DMS79 treated with DMSO at 0.1 percent for 48 hours (cell line): ENCODE results near the gene DBP.
A peak's percentile ranks its signal among the peaks of the same experiment; 100 is the strongest.
"Not testable (repeated sequence)": the region's sequence is repeated elsewhere in the genome, so short reads cannot be mapped to it uniquely, and the experiment has no call there.

Experiments
- DNase-seq: peaks from one replicate; lab custom pipeline; 2025; lab: John Stamatoyannopoulos, UW

Gene DBP

DNA sequence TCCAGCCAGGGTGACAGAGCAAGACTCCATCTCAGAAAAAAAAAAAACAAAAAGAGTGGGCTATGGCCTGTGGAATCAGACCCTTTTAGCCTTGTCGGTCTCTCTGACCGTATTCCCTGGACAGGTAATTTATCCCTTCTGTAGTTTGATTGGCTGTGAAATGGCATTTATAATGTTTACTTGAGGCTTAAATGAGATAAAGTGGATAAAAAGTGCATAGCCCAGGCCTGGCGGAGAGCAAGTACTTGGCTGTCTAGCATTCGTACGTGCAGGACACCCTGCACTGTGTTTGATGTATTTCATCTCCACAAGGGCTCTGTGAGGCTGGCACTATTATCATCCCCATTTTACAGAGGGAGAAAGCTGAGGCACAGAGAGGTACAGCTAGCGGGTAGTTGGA is 28.6 kb upstream of the DBP start:
- DNase-seq, result no peak

DNA sequence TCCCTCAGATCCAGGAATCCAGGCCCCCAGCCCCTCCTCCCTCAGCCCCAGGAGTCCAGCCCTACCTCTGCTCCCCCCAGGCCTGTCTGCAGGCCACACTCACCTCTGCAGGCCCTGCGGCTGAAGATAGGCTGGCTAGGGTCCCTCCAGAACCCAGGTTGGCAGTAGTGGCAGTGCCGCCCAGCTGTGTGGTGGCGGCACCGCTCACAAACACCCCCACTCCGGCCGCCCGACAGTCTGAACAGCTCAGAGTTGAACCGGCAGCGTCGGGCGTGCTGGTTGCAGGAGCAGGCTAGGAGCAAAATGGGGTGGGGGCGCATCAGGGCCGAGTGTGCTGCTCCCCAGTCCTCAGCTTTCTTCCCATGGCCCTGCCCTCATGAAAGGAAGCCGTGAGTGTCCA is 27.3 kb upstream of the DBP start:
- DNase-seq, result no peak

DNA sequence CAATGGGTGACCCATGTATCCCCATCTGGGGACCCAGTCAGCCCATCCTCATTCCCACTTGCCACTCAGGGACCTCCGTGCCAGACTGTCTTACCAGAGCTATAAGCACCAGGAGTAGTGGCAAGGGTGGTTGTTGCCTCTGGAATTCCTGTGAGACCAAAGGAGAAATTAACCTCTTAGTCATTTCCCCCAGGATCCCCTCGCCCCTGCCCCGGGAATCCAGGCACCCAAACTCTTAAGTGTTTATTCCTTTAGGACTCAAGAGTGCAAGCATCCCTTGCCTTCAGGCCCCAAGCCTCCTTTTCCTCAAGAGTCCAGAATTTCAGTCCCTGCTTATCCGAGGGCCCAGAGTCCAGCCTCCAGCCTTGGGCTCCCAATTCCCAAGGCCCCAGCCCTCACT is 26.5 kb upstream of the DBP start:
- no peak for DNase-seq

DNA sequence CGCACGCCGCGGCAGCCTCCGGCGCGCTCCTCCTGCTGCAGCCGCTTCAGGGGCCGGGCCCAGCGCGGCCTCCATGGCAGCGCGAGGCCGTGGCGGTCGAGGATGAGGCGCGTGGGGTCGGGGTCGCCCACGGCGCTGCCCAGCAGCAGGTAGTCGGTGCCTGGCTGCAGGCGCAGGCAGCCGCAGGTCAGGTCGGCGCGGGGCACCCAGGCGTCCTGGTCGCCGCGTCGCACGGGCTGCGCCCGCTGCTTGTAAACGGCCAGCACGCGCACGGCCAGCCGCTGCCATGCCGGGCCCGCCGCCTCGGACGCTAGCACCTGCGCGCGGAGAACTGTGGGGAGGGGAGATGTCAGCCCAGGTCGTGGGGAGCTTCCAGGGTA is 24.5 kb upstream of the DBP start:
- no peak for DNase-seq

DNA sequence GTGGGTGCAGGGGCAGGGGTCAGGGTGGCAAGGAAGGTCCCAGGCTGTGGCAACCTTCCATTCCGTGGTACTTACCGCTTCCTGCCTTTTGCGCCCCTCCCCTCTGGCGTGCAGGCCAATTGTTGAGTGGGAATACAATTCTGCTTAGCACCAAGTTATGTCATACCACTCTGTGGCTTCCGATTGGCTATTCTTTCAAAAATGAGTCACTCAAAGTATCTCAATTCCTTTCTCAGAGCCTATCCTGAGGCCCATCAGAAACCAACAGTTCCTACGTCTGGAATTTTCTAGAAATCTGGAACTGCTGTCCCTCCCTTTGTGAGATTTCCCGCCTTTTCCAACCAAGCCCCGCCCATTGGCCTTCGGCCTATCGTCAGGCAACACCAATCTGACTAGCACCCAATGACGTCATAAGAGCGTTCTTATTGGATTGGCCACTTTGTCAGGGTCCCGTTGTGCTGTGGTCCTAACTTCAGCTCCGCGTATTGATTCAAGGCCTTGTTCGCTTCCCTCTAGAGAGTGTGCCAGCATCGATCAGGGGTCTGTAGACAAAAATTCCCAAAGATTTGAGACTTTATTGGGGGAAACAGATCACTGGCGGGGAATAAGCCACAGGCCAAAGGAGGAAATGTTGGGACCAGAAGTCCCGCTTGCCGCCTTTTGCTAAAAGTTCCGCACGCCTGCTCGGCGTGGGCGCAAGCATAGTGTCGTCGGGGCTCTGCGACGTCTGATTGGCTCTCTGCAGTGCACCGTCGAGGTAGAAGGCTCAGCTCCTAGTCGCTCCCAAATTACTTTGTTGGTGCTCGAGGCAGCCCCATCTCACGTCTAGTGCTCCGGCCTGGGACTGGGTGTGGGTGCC is 23.9 kb upstream of the DBP start:
- DNase-seq, result no peak

DNA sequence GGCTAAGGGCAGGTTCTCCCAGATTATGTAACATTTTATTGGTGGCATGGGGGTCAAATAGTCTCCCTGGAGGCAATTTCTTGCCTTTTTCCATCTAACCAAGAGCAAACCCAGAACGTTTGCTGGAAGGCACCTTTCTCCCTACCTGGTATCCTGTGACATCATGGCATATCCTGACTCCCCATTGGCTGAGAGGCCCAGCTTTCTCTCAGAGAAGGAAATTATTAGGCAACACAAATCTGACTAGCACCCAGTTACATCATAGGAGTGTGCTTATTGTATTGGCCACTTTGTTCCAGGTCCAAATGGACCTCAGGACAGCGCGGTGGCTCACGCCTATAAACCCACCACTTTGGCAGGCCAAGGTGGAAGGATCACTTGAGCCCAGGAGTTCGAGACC is 22.6 kb upstream of the DBP start:
- no peak for DNase-seq

DNA sequence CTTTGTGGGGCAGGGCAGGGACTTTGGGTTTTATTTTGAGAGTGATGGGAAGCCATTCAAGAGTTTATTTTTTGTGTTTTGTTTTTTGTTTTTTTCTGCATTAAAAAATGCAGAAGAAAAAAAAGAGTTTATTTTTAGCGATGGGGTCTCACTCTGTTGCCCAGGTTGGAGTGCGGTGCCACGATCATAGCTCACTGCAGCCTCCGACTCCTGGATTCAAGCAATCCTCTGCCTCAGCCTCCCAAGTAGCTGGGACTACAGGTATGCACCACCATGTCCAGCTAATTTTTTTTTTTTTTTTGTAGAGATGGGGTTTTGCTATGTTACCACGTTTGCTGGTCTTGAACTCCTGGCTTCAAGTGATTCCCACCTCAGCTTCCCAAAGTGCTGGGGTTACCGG is 21.3 kb upstream of the DBP start:
- DNase-seq, result no peak

DNA sequence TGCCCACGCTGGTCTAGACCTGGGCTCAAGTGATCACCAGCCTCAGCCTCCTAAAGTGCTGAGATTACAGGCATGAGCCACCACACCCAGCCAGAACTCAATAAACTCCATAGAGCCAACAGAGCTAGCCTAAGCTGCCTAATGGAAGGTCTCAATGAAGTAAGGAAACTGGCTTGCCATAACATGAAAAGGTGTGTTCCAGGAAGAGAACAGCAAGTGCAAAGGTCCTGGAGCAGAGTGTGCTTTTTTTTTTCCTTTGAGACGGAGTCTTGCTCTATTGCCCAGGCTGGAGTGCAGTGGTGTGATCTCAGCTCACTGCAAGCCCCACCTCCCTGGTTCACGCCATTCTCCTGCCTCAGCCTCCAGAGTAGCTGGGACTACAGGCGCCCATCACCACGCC is 20.6 kb upstream of the DBP start:
- DNase-seq, result not testable (repeated sequence)

DNA sequence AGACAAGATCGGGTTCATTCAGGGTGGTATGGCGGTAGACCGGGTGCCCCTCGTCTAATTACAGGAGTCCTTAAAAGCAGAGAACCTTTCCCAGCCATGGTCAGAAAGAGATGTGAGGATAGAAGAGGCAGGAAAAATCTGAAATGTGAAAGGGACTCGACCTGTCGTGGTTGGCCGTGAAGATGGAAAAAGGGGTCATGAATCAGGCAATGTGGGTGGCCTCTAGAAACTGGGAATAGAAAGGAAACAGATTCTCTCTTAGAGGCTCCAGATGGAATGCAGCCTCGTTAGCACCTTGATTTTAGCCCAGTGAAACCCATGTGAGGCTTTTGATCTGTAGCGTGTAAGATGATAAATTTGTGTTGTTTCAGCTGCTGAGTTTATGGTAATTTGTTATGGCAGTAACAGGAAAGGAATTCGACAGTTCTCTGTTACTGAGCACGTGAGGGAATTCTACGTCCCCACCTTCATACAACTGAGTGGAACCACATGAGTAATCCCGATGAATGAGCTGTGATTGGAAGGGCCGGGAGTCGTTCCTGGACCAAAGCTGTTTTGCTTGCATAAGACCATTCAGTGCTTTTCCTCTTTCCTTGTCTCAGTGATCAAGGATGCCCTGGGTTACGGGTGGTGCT is 19.8 kb upstream of the DBP start:
- DNase-seq, result no peak

DNA sequence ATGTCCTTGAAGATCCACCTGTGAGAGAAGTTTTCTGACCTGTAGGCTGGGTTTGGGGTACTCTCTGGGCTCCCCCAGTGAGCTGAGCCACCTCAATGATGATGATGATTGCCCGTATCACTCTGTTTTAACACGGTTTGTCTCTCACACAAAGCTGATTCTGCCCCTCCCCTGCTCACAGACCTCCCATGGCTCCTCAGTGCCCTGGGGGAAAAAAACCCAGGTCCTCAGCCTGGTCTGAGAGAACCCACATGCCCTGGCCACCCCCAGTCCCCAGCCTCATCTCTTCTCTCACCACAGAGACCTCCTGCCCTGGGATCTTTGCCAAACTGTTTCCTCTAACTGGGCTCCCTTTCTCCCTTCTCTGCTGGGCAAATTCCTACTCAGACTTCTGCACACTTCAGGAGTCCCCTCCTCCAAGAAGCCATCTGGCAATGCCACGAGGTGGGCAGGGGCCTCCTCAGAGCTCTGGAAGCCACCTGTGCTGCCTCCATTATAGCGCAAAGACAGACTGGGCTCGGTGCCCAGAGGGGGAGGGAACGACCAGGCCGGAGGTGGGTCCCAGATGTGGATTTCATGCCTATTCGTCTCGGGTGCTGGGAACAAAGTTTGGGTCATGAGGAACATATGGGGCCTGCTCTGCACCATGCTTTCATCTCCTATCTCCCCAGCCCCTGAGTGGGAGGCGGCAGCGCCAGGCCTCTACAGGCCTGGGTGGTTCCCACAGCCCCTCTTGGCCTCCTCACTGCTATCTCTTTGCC is 17.3 kb upstream of the DBP start:
- peak; percentile 34 for DNase-seq

DNA sequence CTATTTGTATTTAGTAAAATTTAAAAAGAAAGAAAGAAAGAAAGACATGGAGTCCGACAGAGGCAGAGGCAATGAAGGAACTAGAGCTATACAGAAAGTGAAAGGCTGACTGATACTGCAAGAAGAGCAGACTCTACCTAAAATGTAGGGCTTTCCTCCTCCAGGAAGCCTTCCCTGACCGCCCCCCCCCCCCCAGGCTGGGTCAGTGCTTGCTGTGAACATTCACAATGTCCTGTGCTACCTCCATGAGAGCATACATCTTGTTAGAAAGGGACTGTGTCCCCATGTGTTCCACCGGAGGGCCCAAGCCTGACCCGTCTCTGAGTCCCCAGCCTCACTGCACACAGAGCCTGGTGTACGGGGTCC is 14.5 kb upstream of the DBP start:
- no peak for DNase-seq

DNA sequence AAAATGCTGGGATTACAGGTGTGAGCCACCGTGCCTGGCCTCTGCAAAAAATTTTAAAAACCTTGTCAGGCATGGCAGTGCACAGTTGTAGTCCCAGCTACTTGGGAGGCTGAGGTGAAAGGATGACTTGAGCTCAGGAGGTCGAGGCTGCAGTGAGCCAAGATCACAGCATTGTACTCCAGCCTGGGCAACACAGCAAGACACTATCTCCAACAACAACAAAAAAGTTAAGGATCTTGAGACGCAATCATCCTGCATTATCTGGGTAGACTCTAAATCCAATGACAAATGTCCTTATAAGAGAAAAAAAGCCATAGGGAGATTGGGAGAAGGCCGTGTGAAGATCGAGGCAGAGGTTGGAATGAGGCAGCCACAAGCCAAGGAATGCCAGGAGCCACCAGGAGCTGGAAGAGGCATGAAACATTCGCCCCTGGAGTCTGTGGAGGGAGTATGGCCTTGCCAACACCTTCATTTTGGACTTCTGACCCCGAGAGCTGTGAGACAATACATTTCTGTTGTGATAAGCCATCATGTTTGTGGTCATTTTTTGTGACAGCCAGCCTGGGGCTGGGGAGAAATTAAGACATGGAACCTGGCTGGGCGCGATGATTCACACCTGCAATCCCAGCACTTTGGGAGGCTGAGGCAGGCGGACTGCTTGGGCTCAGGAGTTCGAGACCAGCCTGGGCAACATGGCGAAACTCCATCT is 13.9 kb upstream of the DBP start:
- DNase-seq, result no peak

DNA sequence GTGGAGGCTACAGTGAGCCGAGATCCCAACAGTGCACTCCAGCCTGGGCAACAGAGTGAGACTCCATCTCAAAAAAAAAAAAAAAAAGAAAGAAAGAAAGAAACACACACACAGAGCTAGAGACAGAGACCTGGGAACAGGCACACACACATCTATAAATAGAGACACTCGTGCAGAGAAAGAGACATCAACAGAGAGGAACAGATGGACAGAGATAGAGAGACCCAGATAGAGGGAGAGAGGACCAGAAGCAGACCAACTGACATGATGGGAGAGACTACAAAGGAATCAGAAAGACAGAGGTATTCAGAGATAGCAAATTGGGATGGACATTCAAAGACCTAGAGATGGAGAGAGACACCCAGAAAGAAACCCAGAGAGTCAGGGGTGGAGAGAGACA is 11.0 kb upstream of the DBP start:
- no peak for DNase-seq

DNA sequence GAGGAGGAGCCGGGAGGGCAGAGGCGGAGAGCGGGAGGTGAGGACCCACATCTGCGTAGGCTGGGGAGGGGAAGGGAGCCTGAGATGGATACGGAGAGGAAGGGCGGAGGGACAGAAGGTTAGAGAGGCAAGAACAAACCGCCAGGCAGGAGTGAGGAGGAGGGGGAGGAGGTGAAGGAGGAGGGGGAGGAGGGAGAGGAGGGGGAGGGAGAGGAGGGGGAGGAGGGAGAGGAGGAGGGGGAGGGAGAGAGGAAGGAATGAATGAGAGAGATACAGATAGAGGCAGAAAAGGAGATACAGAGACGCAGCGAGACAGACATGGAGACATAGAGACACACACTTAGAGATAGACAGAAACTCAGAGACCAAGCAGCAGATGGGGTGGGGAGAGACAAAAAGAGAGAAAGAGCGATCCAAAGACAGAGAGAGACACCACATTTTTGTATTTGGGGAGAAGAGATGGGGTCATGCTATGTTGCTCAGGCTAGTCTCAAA is 9.6 kb upstream of the DBP start:
- DNase-seq, result no peak

DNA sequence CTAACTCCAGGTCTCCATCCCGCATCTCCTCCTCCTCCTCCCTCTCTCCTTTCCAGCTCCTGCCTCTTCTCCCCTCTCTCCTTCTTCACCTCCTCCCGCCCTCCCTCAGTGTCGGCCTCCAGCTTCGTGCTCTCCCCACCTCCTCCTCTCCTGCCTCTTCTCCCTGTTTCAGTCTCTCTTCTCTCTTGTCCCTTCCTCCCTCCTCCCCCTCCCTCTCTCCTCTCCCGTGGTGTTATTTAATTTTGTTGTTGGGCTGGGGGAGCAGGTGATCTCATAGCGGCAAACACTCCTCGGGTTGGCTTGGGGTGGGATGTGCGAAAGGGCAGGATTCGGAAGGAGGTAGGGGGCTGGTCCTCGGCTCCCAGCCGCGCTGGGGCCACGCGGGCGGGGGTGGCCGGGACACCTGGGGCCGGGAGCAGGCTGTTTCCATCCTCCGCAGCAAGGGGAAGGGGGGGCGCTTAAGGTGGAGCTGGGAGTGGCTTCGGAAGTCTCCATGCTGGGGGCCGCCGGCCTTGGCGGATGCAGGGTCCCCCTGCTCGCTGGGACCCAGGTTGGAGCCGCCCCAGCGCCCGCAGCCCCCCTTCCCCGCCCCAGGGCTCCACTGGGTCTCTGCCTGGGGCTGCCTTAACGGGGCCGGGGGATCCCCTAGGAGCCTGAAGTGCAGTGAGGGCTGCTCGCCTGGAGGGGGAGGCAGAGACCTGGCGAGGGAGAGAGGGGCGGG is 9.0 kb upstream of the DBP start, which contains the start of gene CA11:
CA11 (minus strand) TSS at position 187 of the 721 bp plus-strand sequence. CDS start 555 bp downstream, outside the sequence.
- DNase-seq, result peak; percentile 89

DNA sequence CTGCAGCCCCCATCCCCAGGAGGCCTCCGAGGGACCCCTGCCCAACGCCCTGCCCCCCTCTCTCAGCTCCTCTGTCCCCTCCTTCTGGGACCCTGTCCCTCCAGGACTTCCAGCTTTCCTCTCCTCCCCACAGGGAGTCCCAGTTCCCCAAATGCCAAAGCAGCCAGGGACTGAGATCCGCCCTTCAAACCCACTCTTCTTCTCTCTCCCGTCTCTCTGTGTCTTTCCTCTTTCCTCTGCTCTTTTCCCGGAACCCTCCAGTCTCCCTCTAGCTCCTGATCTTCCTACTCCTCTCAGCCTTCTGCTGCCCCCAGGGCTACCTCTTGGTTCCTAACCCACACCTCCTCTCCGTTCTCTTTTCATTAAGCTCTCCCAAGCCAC is 8.4 kb upstream of the DBP start:
- peak; percentile 70 for DNase-seq

DNA sequence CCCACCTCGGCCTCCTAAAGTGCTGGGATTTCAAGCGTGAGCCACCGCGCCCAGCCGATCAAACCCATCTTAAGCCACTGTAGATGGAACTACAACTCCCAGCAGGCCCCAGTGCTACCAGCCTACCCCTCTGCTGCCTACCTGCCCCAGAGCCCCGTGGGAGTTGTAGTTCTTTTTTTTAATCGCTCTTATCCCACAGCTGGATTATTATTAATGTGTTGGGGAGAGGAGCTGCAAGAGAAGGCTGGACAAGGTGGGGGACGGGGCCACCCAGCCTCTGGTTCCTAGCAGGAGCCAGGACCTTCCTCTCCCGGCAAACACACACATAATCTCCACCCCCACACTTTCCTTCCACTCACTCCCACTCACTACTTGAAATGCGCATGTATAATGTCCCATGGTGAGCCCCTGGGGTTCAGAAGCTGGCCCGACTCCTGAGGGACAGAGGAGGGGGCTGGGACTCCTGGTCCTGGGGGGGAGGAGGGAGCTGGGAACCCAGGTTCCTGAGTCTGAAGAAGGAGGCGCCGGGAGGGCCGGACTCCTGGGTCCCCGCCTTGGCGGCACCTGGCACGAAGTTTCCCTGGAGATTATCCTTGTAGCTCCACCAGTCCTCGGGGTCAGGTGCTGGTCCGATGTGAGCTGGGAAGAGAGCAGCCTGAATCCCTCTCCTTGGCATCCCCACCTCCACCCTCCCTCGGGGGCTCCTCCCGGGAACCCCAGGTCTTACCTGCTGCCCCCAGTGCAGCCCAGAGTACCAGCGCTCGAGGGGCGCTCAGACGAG is 7.8 kb upstream of the DBP start:
- peak; percentile 71 for DNase-seq

DNA sequence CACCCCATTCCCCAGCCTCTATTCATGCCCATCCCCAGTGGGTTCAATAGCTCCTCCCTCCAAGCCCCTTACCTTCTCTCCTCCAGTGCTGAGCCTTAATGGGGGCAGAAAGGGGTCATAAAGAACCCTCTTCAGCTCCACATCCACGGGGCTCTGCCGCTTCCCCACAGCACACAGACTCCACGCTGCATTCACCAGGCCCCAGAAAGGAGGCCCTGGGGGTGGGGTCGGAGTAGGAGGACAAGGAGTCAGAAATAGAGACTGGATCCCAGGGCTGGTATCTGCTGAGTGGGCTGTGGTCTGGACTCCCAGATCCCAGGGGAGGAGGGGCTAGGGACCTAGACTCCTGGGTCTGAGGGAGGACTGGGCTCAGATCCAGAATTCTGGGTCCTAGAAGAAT is 7.2 kb upstream of the DBP start:
- no peak for DNase-seq

DNA sequence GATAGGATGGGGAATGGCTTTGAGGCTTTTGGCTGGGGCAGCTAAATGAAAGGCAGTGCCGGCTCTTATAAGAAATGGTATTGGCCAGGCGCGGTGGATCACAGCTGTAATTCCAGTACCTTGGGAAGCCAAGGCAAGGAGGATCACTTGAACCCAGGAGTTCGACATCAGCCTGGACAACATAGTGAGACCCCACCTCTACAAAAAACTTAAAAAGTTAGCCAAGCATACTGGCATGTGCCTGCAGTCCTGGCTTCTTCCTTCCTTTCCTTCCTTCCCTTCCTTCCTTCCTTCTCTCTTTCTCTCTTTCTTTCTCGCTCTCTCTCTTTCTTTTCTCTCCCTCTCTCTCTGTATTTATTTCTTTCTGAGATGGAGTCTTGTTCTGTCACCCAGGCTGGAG is 5.7 kb upstream of the DBP start:
- DNase-seq, result no peak

DNA sequence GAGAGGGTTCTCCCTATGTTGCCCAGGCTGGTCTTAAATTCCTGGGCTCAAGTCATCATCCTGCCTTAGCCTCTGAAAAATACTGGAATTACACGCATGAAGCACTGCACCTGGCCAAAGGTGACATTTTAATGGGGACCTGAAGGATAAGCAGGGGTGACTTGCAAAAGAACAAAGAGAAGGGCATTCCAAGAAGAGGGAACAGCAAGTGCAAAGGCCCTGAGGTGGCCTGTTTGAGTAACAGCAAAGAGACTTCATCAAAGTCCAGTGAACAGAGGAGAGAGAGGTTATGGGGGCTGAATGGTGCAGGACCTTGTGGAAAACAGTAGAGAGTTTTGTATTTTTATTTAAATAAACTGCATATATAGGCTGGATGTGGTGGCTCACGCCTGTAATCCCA is 4.7 kb upstream of the DBP start:
- no peak for DNase-seq
